ENCODE results near the gene SH3BP5. TPM values are rescaled to one million over a fixed set of nuclear protein-coding genes. Genes with fewer than 3 reads are reported as not detected.

SH3BP5 gene
- polyA plus RNA-seq, 1 donor: 12.4 TPM

- no peak for DNase-seq
- Histone ChIP-seq H3K27ac (ENCODE audit: low read length) (no peak overlapping the region), H3K27me3 (ENCODE audit: control insufficient read depth, insufficient read depth, low read length) (no peaks in the 10 kb centered on the region), H3K4me3 (ENCODE audit: low read length) (no peak overlapping the region), H3K4me1 (ENCODE audit: control insufficient read depth, insufficient read depth, low read length) (peaks cover 6% of the 10 kb centered on the region), H3K36me3 (ENCODE audit: control insufficient read depth, insufficient read depth, low read length) (no peaks in the 10 kb centered on the region), H3K9me3 (ENCODE audit: control insufficient read depth, low read depth, low read length) (no peaks in the 10 kb centered on the region)
- WGBS (ENCODE audit: insufficient coverage, low lambda C conversion rate): no CpG with 5 or more reads among the region's 3 CpGs
Measured at GRCh38 chr3:15347737-15348110, 15.3 kb upstream of the SH3BP5 start.

- Histone ChIP-seq H3K27me3 (ENCODE audit: control insufficient read depth, insufficient read depth, low read length) (no peaks in the 10 kb centered on the region), H3K9me3 (ENCODE audit: control insufficient read depth, low read depth, low read length) (no peaks in the 10 kb centered on the region), H3K4me1 (ENCODE audit: control insufficient read depth, insufficient read depth, low read length) (peaks cover 4% of the 10 kb centered on the region), H3K4me3 (ENCODE audit: low read length) (no peak overlapping the region), H3K36me3 (ENCODE audit: control insufficient read depth, insufficient read depth, low read length) (no peaks in the 10 kb centered on the region), H3K27ac (ENCODE audit: low read length) (no peak overlapping the region)
- no peak for DNase-seq
- no CpG with 5 or more reads among the region's 7 CpGs for WGBS (ENCODE audit: insufficient coverage, low lambda C conversion rate)
Measured at GRCh38 chr3:15347063-15347736, 14.8 kb upstream of the SH3BP5 start.

GRCh38 chr3:15346516-15346915 is 14.1 kb upstream of the SH3BP5 start:
- H3K4me1 ChIP-seq (ENCODE audit: control insufficient read depth, insufficient read depth, low read length): no peaks in the 10 kb centered on the region
- no peak overlapping the region for H3K27ac ChIP-seq (ENCODE audit: low read length)
- H3K27me3 ChIP-seq (ENCODE audit: control insufficient read depth, insufficient read depth, low read length): no peaks in the 10 kb centered on the region
- H3K9me3 ChIP-seq (ENCODE audit: control insufficient read depth, low read depth, low read length): no peaks in the 10 kb centered on the region
- WGBS (ENCODE audit: insufficient coverage, low lambda C conversion rate): no CpG with 5 or more reads among the region's 2 CpGs
- no peaks in the 10 kb centered on the region for H3K36me3 ChIP-seq (ENCODE audit: control insufficient read depth, insufficient read depth, low read length)
- DNase-seq: no peak
- H3K4me3 ChIP-seq (ENCODE audit: low read length): no peak overlapping the region

GRCh38 chr3:15345608-15346137 is 13.3 kb upstream of the SH3BP5 start:
- Histone ChIP-seq H3K36me3 (ENCODE audit: control insufficient read depth, insufficient read depth, low read length) (no peaks in the 10 kb centered on the region), H3K27me3 (ENCODE audit: control insufficient read depth, insufficient read depth, low read length) (no peaks in the 10 kb centered on the region), H3K4me1 (ENCODE audit: control insufficient read depth, insufficient read depth, low read length) (no peaks in the 10 kb centered on the region), H3K27ac (ENCODE audit: low read length) (no peak overlapping the region), H3K9me3 (ENCODE audit: control insufficient read depth, low read depth, low read length) (no peaks in the 10 kb centered on the region), H3K4me3 (ENCODE audit: low read length) (no peak overlapping the region)
- no peak for DNase-seq
- 100% methylated on average over 1 of the region's 4 CpGs for WGBS (ENCODE audit: insufficient coverage, low lambda C conversion rate)

- Histone ChIP-seq H3K4me1 (ENCODE audit: control insufficient read depth, insufficient read depth, low read length) (no peaks in the 10 kb centered on the region), H3K27me3 (ENCODE audit: control insufficient read depth, insufficient read depth, low read length) (no peaks in the 10 kb centered on the region), H3K36me3 (ENCODE audit: control insufficient read depth, insufficient read depth, low read length) (no peaks in the 10 kb centered on the region), H3K27ac (ENCODE audit: low read length) (no peak overlapping the region), H3K4me3 (ENCODE audit: low read length) (no peak overlapping the region), H3K9me3 (ENCODE audit: control insufficient read depth, low read depth, low read length) (no peaks in the 10 kb centered on the region)
- WGBS (ENCODE audit: insufficient coverage, low lambda C conversion rate): no CpG with 5 or more reads among the region's 4 CpGs
- no peak for DNase-seq
Measured at GRCh38 chr3:15345066-15345607, 12.8 kb upstream of the SH3BP5 start.

- no peak overlapping the region for H3K27ac ChIP-seq (ENCODE audit: low read length)
- H3K9me3 ChIP-seq (ENCODE audit: control insufficient read depth, low read depth, low read length): no peaks in the 10 kb centered on the region
- no peaks in the 10 kb centered on the region for H3K27me3 ChIP-seq (ENCODE audit: control insufficient read depth, insufficient read depth, low read length)
- H3K4me3 ChIP-seq (ENCODE audit: low read length): no peak overlapping the region
- H3K36me3 ChIP-seq (ENCODE audit: control insufficient read depth, insufficient read depth, low read length): no peaks in the 10 kb centered on the region
- WGBS (ENCODE audit: insufficient coverage, low lambda C conversion rate): 100% methylated on average over 1 of the region's 1 CpG
- H3K4me1 ChIP-seq (ENCODE audit: control insufficient read depth, insufficient read depth, low read length): no peaks in the 10 kb centered on the region
- DNase-seq: no peak
Measured at GRCh38 chr3:15342945-15343344, 10.6 kb upstream of the SH3BP5 start.

- no peak overlapping the region for H3K27ac ChIP-seq (ENCODE audit: low read length)
- no peaks in the 10 kb centered on the region for H3K27me3 ChIP-seq (ENCODE audit: control insufficient read depth, insufficient read depth, low read length)
- no peak for DNase-seq
- no CpG with 5 or more reads among the region's 3 CpGs for WGBS (ENCODE audit: insufficient coverage, low lambda C conversion rate)
- H3K4me1 ChIP-seq (ENCODE audit: control insufficient read depth, insufficient read depth, low read length): no peaks in the 10 kb centered on the region
- no peaks in the 10 kb centered on the region for H3K9me3 ChIP-seq (ENCODE audit: control insufficient read depth, low read depth, low read length)
- no peaks in the 10 kb centered on the region for H3K36me3 ChIP-seq (ENCODE audit: control insufficient read depth, insufficient read depth, low read length)
- no peak overlapping the region for H3K4me3 ChIP-seq (ENCODE audit: low read length)
Measured at GRCh38 chr3:15342246-15342645, 9.9 kb upstream of the SH3BP5 start.

GRCh38 chr3:15341030-15341726 is 8.8 kb upstream of the SH3BP5 start:
- H3K4me3 ChIP-seq (ENCODE audit: low read length): no peak overlapping the region
- H3K27ac ChIP-seq (ENCODE audit: low read length): no peak overlapping the region
- no peaks in the 10 kb centered on the region for H3K36me3 ChIP-seq (ENCODE audit: control insufficient read depth, insufficient read depth, low read length)
- no CpG with 5 or more reads among the region's 6 CpGs for WGBS (ENCODE audit: insufficient coverage, low lambda C conversion rate)
- no peak for DNase-seq
- H3K4me1 ChIP-seq (ENCODE audit: control insufficient read depth, insufficient read depth, low read length): no peaks in the 10 kb centered on the region
- no peaks in the 10 kb centered on the region for H3K9me3 ChIP-seq (ENCODE audit: control insufficient read depth, low read depth, low read length)
- no peaks in the 10 kb centered on the region for H3K27me3 ChIP-seq (ENCODE audit: control insufficient read depth, insufficient read depth, low read length)

GRCh38 chr3:15339786-15340215 is 7.4 kb upstream of the SH3BP5 start:
- no peak overlapping the region for H3K27ac ChIP-seq (ENCODE audit: low read length)
- H3K9me3 ChIP-seq (ENCODE audit: control insufficient read depth, low read depth, low read length): no peaks in the 10 kb centered on the region
- no peak for DNase-seq
- no peak overlapping the region for H3K4me3 ChIP-seq (ENCODE audit: low read length)
- H3K36me3 ChIP-seq (ENCODE audit: control insufficient read depth, insufficient read depth, low read length): no peaks in the 10 kb centered on the region
- H3K4me1 ChIP-seq (ENCODE audit: control insufficient read depth, insufficient read depth, low read length): no peaks in the 10 kb centered on the region
- WGBS (ENCODE audit: insufficient coverage, low lambda C conversion rate): 54% methylated on average over 2 of the region's 3 CpGs
- H3K27me3 ChIP-seq (ENCODE audit: control insufficient read depth, insufficient read depth, low read length): no peaks in the 10 kb centered on the region

- H3K27me3 ChIP-seq (ENCODE audit: control insufficient read depth, insufficient read depth, low read length): peaks cover under 1% of the 10 kb centered on the region
- no CpG with 5 or more reads among the region's 2 CpGs for WGBS (ENCODE audit: insufficient coverage, low lambda C conversion rate)
- no peak overlapping the region for H3K27ac ChIP-seq (ENCODE audit: low read length)
- no peak for DNase-seq
- H3K9me3 ChIP-seq (ENCODE audit: control insufficient read depth, low read depth, low read length): no peaks in the 10 kb centered on the region
- no peak overlapping the region for H3K4me3 ChIP-seq (ENCODE audit: low read length)
- no peaks in the 10 kb centered on the region for H3K36me3 ChIP-seq (ENCODE audit: control insufficient read depth, insufficient read depth, low read length)
- H3K4me1 ChIP-seq (ENCODE audit: control insufficient read depth, insufficient read depth, low read length): no peaks in the 10 kb centered on the region
Measured at GRCh38 chr3:15339001-15339400, 6.6 kb upstream of the SH3BP5 start.

All from large intestine (tissue), 3 donors.